OCI-LY7 (cell line): ENCODE measurements around the gene DESI1. TPM values are rescaled to one million over a fixed set of nuclear protein-coding genes. Genes with fewer than 3 reads are reported as not detected.

Experiments
- BruUV-seq: library from RNA; stranded (reverse); fragments of 400-500 nt; replicated peaks from 2 replicates; lab custom pipeline; 2021; lab: Mats Ljungman, UMichigan
- CTCF ChIA-PET: fragments of 300-600 bp; sonication (Branson Sonifier 250); formaldehyde crosslinking; loops from one replicate; lab custom pipeline; 2022; ENCODE audit warnings: antibody characterized with exemption; ENCODE audit not compliant: unreplicated experiment; lab: Charles Lee
- POLR2A ChIA-PET: fragments of 300-600 bp; sonication (Branson Sonifier 250); formaldehyde crosslinking; loops from one replicate; lab custom pipeline; 2022; ENCODE audit warnings: antibody characterized with exemption; lab: Charles Lee
- DNase-seq: peaks from one replicate; pipeline ENCODE4 v3.0.0-alpha.2; 2015; ENCODE audit warnings: low spot score
- H2AFZ ChIP-seq: fragments of 200-600 bp; sonication (generic), shearing (Covaris generic); 2 replicates; pipeline ENCODE4 v1.6.1; 2014; ENCODE audit warnings: mild to moderate bottlenecking, antibody characterized with exemption, low read length, moderate library complexity
- H3K27ac ChIP-seq: fragments of 200-600 bp; sonication (generic); 2 replicates; pipeline ENCODE4 v1.5.1; 2014; ENCODE audit warnings: mixed run types, low read depth, mild to moderate bottlenecking, moderate library complexity, low read length, inconsistent platforms; ENCODE audit not compliant: poor library complexity, severe bottlenecking
- H3K36me3 ChIP-seq: fragments of 200-600 bp; sonication (generic); 2 replicates; pipeline ENCODE4 v1.6.1; 2014; ENCODE audit warnings: mild to moderate bottlenecking, antibody characterized with exemption, low read length, moderate library complexity, mixed read lengths; ENCODE audit not compliant: insufficient read depth
- H3K4me1 ChIP-seq: fragments of 200-600 bp; sonication (generic); 2 replicates; pipeline ENCODE4 v1.5.1; 2014; ENCODE audit warnings: mild to moderate bottlenecking, low read length; ENCODE audit not compliant: insufficient read depth, poor library complexity, severe bottlenecking
- H3K4me2 ChIP-seq: fragments of 200-600 bp; sonication (generic); 2 replicates; pipeline ENCODE4 v1.6.1; 2014; ENCODE audit warnings: mild to moderate bottlenecking, low read length
- H3K4me3 ChIP-seq: fragments of 200-600 bp; sonication (generic); 2 replicates; pipeline ENCODE4 v1.5.1; 2014; ENCODE audit warnings: mild to moderate bottlenecking, low read depth, low read length; ENCODE audit not compliant: poor library complexity, severe bottlenecking
- H3K79me2 ChIP-seq: fragments of 200-600 bp; sonication (generic); 2 replicates; pipeline ENCODE4 v1.6.1; 2016; ENCODE audit warnings: low read depth, mild to moderate bottlenecking, low read length, moderate library complexity, mixed read lengths; ENCODE audit not compliant: insufficient read depth
- H3K9me2 ChIP-seq: fragments of 200-600 bp; sonication (generic); 2 replicates; pipeline ENCODE4 v1.6.1; 2016; ENCODE audit warnings: mild to moderate bottlenecking, low read length, mixed read lengths; ENCODE audit not compliant: insufficient read depth
- H3K9me3 ChIP-seq: fragments of 200-600 bp; sonication (generic); 2 replicates; pipeline ENCODE4 v1.6.1; 2014; ENCODE audit warnings: mild to moderate bottlenecking, mixed run types, low read length, mixed read lengths
- H4K20me1 ChIP-seq: fragments of 200-600 bp; sonication (generic); 2 replicates; pipeline ENCODE4 v1.6.1; 2014; ENCODE audit warnings: mild to moderate bottlenecking, antibody characterized with exemption, low read length, moderate library complexity, mixed read lengths; ENCODE audit not compliant: insufficient read depth
- CTCF ChIP-seq: fragments of 200-600 bp; sonication (generic); conservative IDR thresholded peaks from 2 replicates; pipeline ENCODE4 v1.5.1; 2014; ENCODE audit warnings: mild to moderate bottlenecking, antibody characterized with exemption, low read length, moderate library complexity, mixed read lengths
- EZH2phosphoT487 ChIP-seq: fragments of 200-600 bp; sonication (generic); IDR thresholded peaks from 2 replicates; pipeline ENCODE4 v1.6.1; 2018; ENCODE audit warnings: low read depth, borderline replicate concordance, mild to moderate bottlenecking, mixed run types, antibody characterized with exemption, low read length, moderate library complexity, mixed read lengths
- intact Hi-C: fragments of 100-400 bp; cut with micrococcal nuclease; formaldehyde crosslinking; loops from one replicate; pipeline ENCODE4 v1.10.0; 2022; ENCODE audit not compliant: unreplicated experiment
- total RNA-seq, 2 experiments: library from RNA; depleted of rRNA in 1 of 2; stranded (reverse); fragments of >200 nt in 1 of 2; shearing (Covaris generic) in 1 of 2; gene quantifications; 2 replicates each; pipeline ENCODE4 v1.2.3, GENCODE V29; 2014 to 2022

DESI1 gene
- total RNA-seq, 2 experiments from 2014 or later = 39.0 to 65.0 TPM

GRCh38 chr22:41557401-41558240 is 63.2 kb downstream of the DESI1 start:
- ChIA-PET CTCF (no interaction called here), POLR2A (no interaction called here)
- no peaks in the 10 kb centered on the region for H3K36me3 ChIP-seq
- H3K4me3 ChIP-seq = no peak overlapping the region
- H3K9me3 ChIP-seq = no peaks in the 10 kb centered on the region
- H3K4me1 ChIP-seq = no peaks in the 10 kb centered on the region
- H4K20me1 ChIP-seq = no peaks in the 10 kb centered on the region
- intact Hi-C loops = no loop called here
- no peak overlapping the region for H3K4me2 ChIP-seq
- no peak for DNase-seq
- no peaks in the 10 kb centered on the region for H3K79me2 ChIP-seq
- no peak overlapping the region for H3K27ac ChIP-seq
- no TSS peak for BruUV-seq
- no peak for TF ChIP-seq EZH2phosphoT487
- TF ChIP-seq CTCF = no peak
- H3K9me2 ChIP-seq = no peaks in the 10 kb centered on the region
- H2AFZ ChIP-seq = no peak overlapping the region

GRCh38 chr22:41556561-41556960 is 64.3 kb downstream of the DESI1 start:
- no peak for TF ChIP-seq EZH2phosphoT487
- TF ChIP-seq CTCF = no peak
- Histone ChIP-seq H3K27ac (no peak overlapping the region), H3K79me2 (no peaks in the 10 kb centered on the region), H3K4me1 (no peaks in the 10 kb centered on the region), H3K4me2 (no peak overlapping the region), H3K9me3 (no peaks in the 10 kb centered on the region), H3K4me3 (no peak overlapping the region), H3K36me3 (no peaks in the 10 kb centered on the region), H2AFZ (no peak overlapping the region), H3K9me2 (no peaks in the 10 kb centered on the region), H4K20me1 (no peaks in the 10 kb centered on the region)
- no peak for DNase-seq
- ChIA-PET POLR2A (no interaction called here), CTCF (no interaction called here)
- no TSS peak for BruUV-seq
- intact Hi-C loops = no loop called here

GRCh38 chr22:41555325-41555982 is 65.4 kb downstream of the DESI1 start:
- H2AFZ ChIP-seq = no peak overlapping the region
- no peaks in the 10 kb centered on the region for H3K9me2 ChIP-seq
- H3K4me3 ChIP-seq = no peak overlapping the region
- no peaks in the 10 kb centered on the region for H3K4me1 ChIP-seq
- DNase-seq = no peak
- ChIA-PET POLR2A (no interaction called here), CTCF (no interaction called here)
- no peak for TF ChIP-seq EZH2phosphoT487
- no peak for TF ChIP-seq CTCF
- no TSS peak for BruUV-seq
- no peaks in the 10 kb centered on the region for H3K36me3 ChIP-seq
- H3K27ac ChIP-seq = no peak overlapping the region
- no peaks in the 10 kb centered on the region for H4K20me1 ChIP-seq
- no peaks in the 10 kb centered on the region for H3K9me3 ChIP-seq
- H3K79me2 ChIP-seq = no peaks in the 10 kb centered on the region
- intact Hi-C loops = no loop called here
- no peak overlapping the region for H3K4me2 ChIP-seq
